NCI-H69 (cell line): ENCODE results near the gene IPPK.
"Not testable (repeated sequence)": the region's sequence is repeated elsewhere in the genome, so short reads cannot be mapped to it uniquely, and the experiment has no call there.

Experiments used
- DNase-seq: peaks from one replicate; lab custom pipeline; 2025; lab: John Stamatoyannopoulos, UW

The IPPK gene

GRCh38 chr9:92637886-92638620, 31.9 kb downstream of the IPPK start:
- DNase-seq = no peak

- DNase-seq = no peak
Observed at GRCh38 chr9:92637326-92637725, 32.6 kb downstream of the IPPK start.

GRCh38 chr9:92636627-92637026, 33.3 kb downstream of the IPPK start:
- no peak for DNase-seq

- DNase-seq = no peak
Observed at GRCh38 chr9:92635760-92636159, 34.2 kb downstream of the IPPK start.

GRCh38 chr9:92634712-92635605, 35.0 kb downstream of the IPPK start:
- peak; percentile 67 for DNase-seq

- DNase-seq = no peak
Observed at GRCh38 chr9:92633614-92634278, 36.2 kb downstream of the IPPK start.

GRCh38 chr9:92632641-92633040, 37.3 kb downstream of the IPPK start:
- no peak for DNase-seq

- DNase-seq = no peak
Observed at GRCh38 chr9:92631452-92632343, 38.2 kb downstream of the IPPK start.

- DNase-seq = no peak
Observed at GRCh38 chr9:92627651-92628050, 42.3 kb downstream of the IPPK start.

- no peak for DNase-seq
Observed at GRCh38 chr9:92626484-92626883, 43.4 kb downstream of the IPPK start.

GRCh38 chr9:92623936-92624335, 46.0 kb downstream of the IPPK start:
- DNase-seq = not testable (repeated sequence)

GRCh38 chr9:92620845-92621244, 49.1 kb downstream of the IPPK start:
- DNase-seq = no peak

- no peak for DNase-seq
Observed at GRCh38 chr9:92619601-92620300, 50.2 kb downstream of the IPPK start.

GRCh38 chr9:92618633-92619225, 51.2 kb downstream of the IPPK start:
- no peak for DNase-seq

- DNase-seq = no peak
Observed at GRCh38 chr9:92617951-92618510, 51.9 kb downstream of the IPPK start.

- DNase-seq = no peak
Observed at GRCh38 chr9:92617195-92617813, 52.6 kb downstream of the IPPK start.

GRCh38 chr9:92616655-92617111, 53.2 kb downstream of the IPPK start:
- no peak for DNase-seq

- no peak for DNase-seq
Observed at GRCh38 chr9:92616199-92616641, 53.7 kb downstream of the IPPK start.

- no peak for DNase-seq
Observed at GRCh38 chr9:92615790-92616189, 54.1 kb downstream of the IPPK start.
